ENCODE results near the gene ENG. TPM values are rescaled to one million over a fixed set of nuclear protein-coding genes. Genes with fewer than 3 reads are reported as not detected.

The ENG gene
- total and polyA plus RNA-seq, 2 experiments from 2014 or later, result 1.4 to 2.6 TPM

GRCh38 chr9:127788337-127789011 is 66.0 kb downstream of the ENG start:
- ATAC-seq, result no peak
- H3K4me3 Mint-ChIP-seq, result peak overlapping the region; percentile 36; the same call in 1 of the 3 replicates

More at GRCh38 chr9:127788337-127789011, 66.0 kb downstream of the ENG start:
- Histone ChIP-seq H3K27me3 (ENCODE audit: insufficient read depth) (no peaks in the 10 kb centered on the region), H3K4me2 (no peak overlapping the region), H4K20me1 (replicated peaks; ENCODE audit: insufficient read depth) (peaks cover 30% of the 10 kb centered on the region), H3K36me3 (ENCODE audit: insufficient read depth) (peaks cover 56% of the 10 kb centered on the region), H2AFZ (no peak overlapping the region), H3K27ac (ENCODE audit: low read depth) (no peak overlapping the region), H3K79me2 (replicated peaks; ENCODE audit: insufficient read depth) (peaks cover 35% of the 10 kb centered on the region), H3K4me1 (ENCODE audit: insufficient read depth) (peaks cover 11% of the 10 kb centered on the region), H3K4me3 (no peak overlapping the region), H3F3A (replicated peaks; ENCODE audit: low read depth) (peaks cover 49% of the 10 kb centered on the region), H3K9me2 (ENCODE audit: insufficient read depth) (no peaks in the 10 kb centered on the region)
- Mint-ChIP-seq H3K4me1 (peaks cover 19% of the 10 kb centered on the region), H3K27me3 (ENCODE audit: insufficient read depth, low read depth, poor library complexity) (peaks cover 15% of the 10 kb centered on the region), H3K9me3 (no peaks in the 10 kb centered on the region), H3K27ac (no peak overlapping the region), H3K36me3 (ENCODE audit: low read depth) (peaks cover 63% of the 10 kb centered on the region)
- DNase-seq (ENCODE audit: low spot score), result no peak
- TF ChIP-seq EZH2 (IDR thresholded peaks at IDR 0.05; ENCODE audit: low read depth, unreplicated experiment) (no peak), CREB1 (CRISPR knock-in tag; IDR thresholded peaks at IDR 0.05; ENCODE audit: low read depth) (no peak), ZNF114 (CRISPR knock-in tag; IDR thresholded peaks at IDR 0.05) (no peak), STAT1 (IDR thresholded peaks at IDR 0.05; ENCODE audit: unreplicated experiment) (no peak), ETS1 (IDR thresholded peaks at IDR 0.05) (no peak), ZNF462 (CRISPR knock-in tag; IDR thresholded peaks at IDR 0.05) (no peak), POLR2AphosphoS5 (IDR thresholded peaks at IDR 0.05; ENCODE audit: low read depth) (no peak), ZNF331 (CRISPR knock-in tag; IDR thresholded peaks at IDR 0.05; ENCODE audit: low read depth) (no peak), NANOG (IDR thresholded peaks at IDR 0.05; ENCODE audit: borderline replicate concordance) (no peak), CTCF (conservative IDR thresholded peaks at IDR 0.05; ENCODE audit: low read depth in 2 of 2) (no peak), JUNB (IDR thresholded peaks at IDR 0.05; ENCODE audit: unreplicated experiment) (no peak), EZH2phosphoT487 (IDR thresholded peaks at IDR 0.05; ENCODE audit: unreplicated experiment) (no peak), REST (IDR thresholded peaks at IDR 0.05; ENCODE audit: unreplicated experiment) (no peak)

All from GM23338 (cell line).